HepG2 (cell line): ENCODE measurements around the gene KCNQ1OT1. TPM values are rescaled to one million over a fixed set of nuclear protein-coding genes. Genes with fewer than 3 reads are reported as not detected.

Source experiments
- ARNTL ChIP-seq: sonication (generic); formaldehyde crosslinking; IDR thresholded peaks from 2 replicates; pipeline ENCODE4 v1.4.0; 2020; ENCODE audit warnings: mild to moderate bottlenecking, missing genetic modification reagents
- CTCF ChIP-seq: sonication (generic); formaldehyde crosslinking; IDR thresholded peaks from 2 replicates; pipeline ENCODE4 v1.5.0; 2020; ENCODE audit warnings: mild to moderate bottlenecking, missing genetic modification reagents, moderate library complexity
- DRAP1 ChIP-seq: IDR thresholded peaks from 2 replicates; pipeline ENCODE4 v1.6.1; 2016; ENCODE audit warnings: missing genetic modification reagents, missing compliant biosample characterization
- ESRRA ChIP-seq: sonication (generic); formaldehyde crosslinking; IDR thresholded peaks from 2 replicates; pipeline ENCODE4 v1.5.1; 2020; ENCODE audit warnings: mild to moderate bottlenecking, low read depth, missing genetic modification reagents
- FOXP1 ChIP-seq, 2 experiments: fragments of 450-650 bp in 1 of 2; IDR thresholded peaks; 2 replicates each; pipeline ENCODE4 v1.6.1; 2017 to 2018; ENCODE audit warnings: antibody characterized with exemption in 1 of 2
- GMEB1 ChIP-seq: sonication (generic); formaldehyde crosslinking; IDR thresholded peaks from 2 replicates; pipeline ENCODE4 v1.5.1; 2020; ENCODE audit warnings: missing genetic modification reagents, mild to moderate bottlenecking, borderline replicate concordance
- HMGA1 ChIP-seq: sonication (generic); formaldehyde crosslinking; conservative IDR thresholded peaks from 2 replicates; pipeline ENCODE4 v1.4.0; 2020; ENCODE audit warnings: missing genetic modification reagents
- MAX ChIP-seq: IDR thresholded peaks from 2 replicates; pipeline ENCODE4 v1.6.1; 2012; ENCODE audit warnings: inconsistent platforms
- SCMH1 ChIP-seq: sonication (generic); formaldehyde crosslinking; IDR thresholded peaks from 2 replicates; pipeline ENCODE4 v1.9.0; 2021; ENCODE audit warnings: missing genetic modification reagents, mild to moderate bottlenecking, borderline replicate concordance
- STAT5B ChIP-seq: sonication (generic); formaldehyde crosslinking; IDR thresholded peaks from 2 replicates; pipeline ENCODE4 v1.4.0; 2020; ENCODE audit warnings: missing genetic modification reagents
- ZBTB2 ChIP-seq: sonication (generic); formaldehyde crosslinking; IDR thresholded peaks from 2 replicates; pipeline ENCODE4 v1.8.0; 2022; ENCODE audit warnings: low read depth, missing genetic modification reagents
- ZFP37 ChIP-seq: sonication (generic); formaldehyde crosslinking; IDR thresholded peaks from 2 replicates; pipeline ENCODE4 v1.4.0; 2020; ENCODE audit warnings: missing genetic modification reagents, borderline replicate concordance
- ZNF281 ChIP-seq: sonication (generic); formaldehyde crosslinking; IDR thresholded peaks from 2 replicates; pipeline ENCODE4 v1.4.0; 2020; ENCODE audit warnings: missing genetic modification reagents, borderline replicate concordance
- ZNF326 ChIP-seq: sonication (generic); formaldehyde crosslinking; IDR thresholded peaks from 2 replicates; pipeline ENCODE4 v1.4.0; 2020; ENCODE audit warnings: missing genetic modification reagents, borderline replicate concordance
- ZNF557 ChIP-seq: sonication (generic); formaldehyde crosslinking; IDR thresholded peaks from 2 replicates; pipeline ENCODE4 v1.4.0; 2020; ENCODE audit warnings: missing genetic modification reagents
- ZNF563 ChIP-seq: sonication (generic); formaldehyde crosslinking; IDR thresholded peaks from 2 replicates; pipeline ENCODE4 v1.8.0; 2022; ENCODE audit warnings: mild to moderate bottlenecking, moderate library complexity, missing genetic modification reagents
- ZNF569 ChIP-seq: sonication (generic); formaldehyde crosslinking; IDR thresholded peaks from 2 replicates; pipeline ENCODE4 v1.5.0; 2020; ENCODE audit warnings: mild to moderate bottlenecking, missing genetic modification reagents, moderate library complexity, borderline replicate concordance
- ZNF580 ChIP-seq: IDR thresholded peaks from 2 replicates; pipeline ENCODE4 v1.6.1; 2016; ENCODE audit warnings: low read depth, borderline replicate concordance
- ZNF747 ChIP-seq: sonication (generic); formaldehyde crosslinking; IDR thresholded peaks from 2 replicates; pipeline ENCODE4 v1.8.1; 2023; ENCODE audit warnings: missing genetic modification reagents, mild to moderate bottlenecking, borderline replicate concordance
- polyA plus RNA-seq, 8 experiments: library from polyadenylated mRNA; depleted of rRNA in 3 of 8; stranded (reverse) in 7 of 8; unstranded in 1 of 8; fragments of >200 nt; fragmentation: Illumina TruSeq in 4 of 8; extraction: Trizol in 4 of 8; gene quantifications; 2 replicates each; pipeline versions ENCODE4 v1.2.1 to v1.2.3, GENCODE V29; 2011 to 2016; ENCODE audit warnings: low read depth in 4 of 8, missing spikeins in 1 of 8, mixed read lengths in 1 of 8; ENCODE audit not compliant: insufficient read depth in 1 of 8
- total RNA-seq, 5 experiments: library from RNA; depleted of rRNA; stranded (reverse); fragments of >200 nt; fragmentation: Illumina TruSeq; extraction: Trizol; gene quantifications; 2 replicates each; pipeline ENCODE4 v1.2.3, GENCODE V29; 2016; ENCODE audit warnings: low read depth in 1 of 5

Gene KCNQ1OT1
- total and polyA plus RNA-seq, 2 of the 13 experiments (the other 11 are each of a cell fraction or from before 2014, with no cell fraction given): 1.3 to 18.9 TPM

GRCh38 chr11:2732261-2732939, 32.6 kb upstream of the KCNQ1OT1 start (continued):
- peak; percentile 71; the same call in 1 of the 2 replicates for TF ChIP-seq ZNF281 (CRISPR knock-in tag)
- TF ChIP-seq SCMH1 (CRISPR knock-in tag): no peak
- no peak for TF ChIP-seq ZNF326
- peak; percentile 55; the same call in 1 of the 2 replicates for TF ChIP-seq ESRRA (CRISPR knock-in tag)
- peak; percentile 84 for TF ChIP-seq ZBTB2 (CRISPR knock-in tag)
- TF ChIP-seq DRAP1: peak; percentile 62; the same call in 1 of the 2 replicates
- TF ChIP-seq ZNF563 (CRISPR knock-in tag): peak; percentile 74
- TF ChIP-seq ZNF580 (CRISPR knock-in tag): peak; percentile 20; the same call in 1 of the 2 replicates
- peak; percentile 75; the same call in 1 of the 2 replicates for TF ChIP-seq STAT5B
- TF ChIP-seq CTCF (CRISPR knock-in tag): no peak
- peak; percentile 64; the same call in 1 of the 2 replicates for TF ChIP-seq GMEB1 (CRISPR knock-in tag)
- no peak for TF ChIP-seq MAX
- TF ChIP-seq ZNF747 (CRISPR knock-in tag): peak; percentile 93
- TF ChIP-seq ZNF557: no peak
- TF ChIP-seq ARNTL (CRISPR knock-in tag): peak; percentile 53; the same call in 1 of the 2 replicates
- no peak for TF ChIP-seq ZFP37 (CRISPR knock-in tag)
- TF ChIP-seq HMGA1 (CRISPR knock-in tag): no peak
- no peak for TF ChIP-seq ZNF569
- TF ChIP-seq FOXP1 (IDR thresholded peaks at IDR 0.05): no peak
- peak; percentile 62 for TF ChIP-seq FOXP1 (CRISPR knock-in tag; IDR thresholded peaks at IDR 0.05)
